ENCODE measurements around the gene UNC13D. TPM values are rescaled to one million over a fixed set of nuclear protein-coding genes. Genes with fewer than 3 reads are reported as not detected.

The UNC13D gene
- total and polyA plus RNA-seq, 2 of the 4 experiments (the other 2 are of a cell fraction): under 0.01 to 0.31 TPM

- ATAC-seq (ENCODE audit: low read depth) (peak; percentile 83), DNase-seq (peak; percentile 92)
- in situ Hi-C loops (cut with MboI; ENCODE audit: low sequenced_read_pairs) (no loop called here), dilution Hi-C loops (cut with HindIII; ENCODE audit: low sequenced_read_pairs, unreplicated experiment) (no loop called here), intact Hi-C loops (cut with micrococcal nuclease) (no loop called here)
- POLR2A ChIA-PET (ENCODE audit: unreplicated experiment): interaction anchor here (0.6 to 1.0 kb wide), 3 partner anchors 9 to 88 kb away, joined by 3 to 13 read pairs (median 3); partner anchors contain the start of gene WBP2
- peak overlapping the region; percentile 2 for H2AK9ac ChIP-seq (replicated peaks; ENCODE audit: low read depth, low read length, poor library complexity)
- H3K56ac ChIP-seq (ENCODE audit: extremely low read depth, insufficient read depth, low read length): no peak overlapping the region
- 11% methylated on average over 3 of the region's 8 CpGs; no CpG with 5 or more reads in 1 of the 2 experiments for WGBS, 2 experiments (ENCODE audit: extremely low coverage in 2 of 2, insufficient read length in 1 of 2)
- CTCF ChIA-PET: interaction anchor here (0.6 kb wide), 1 partner anchor 61 kb away, joined by 5 read pairs; no protein-coding TSS in a partner anchor
- H2BK20ac ChIP-seq (ENCODE audit: low read depth, low read length): peak overlapping the region; percentile 47; the same call in 1 of the 2 replicates
- peak overlapping the region; percentile 23; the same call in 1 of the 2 replicates for H2BK120ac ChIP-seq (ENCODE audit: low read depth, low read length)
- H2AK5ac ChIP-seq (ENCODE audit: low read depth, low read length): peak overlapping the region; percentile 20
- BruUV-seq (replicated peaks): no TSS peak
- TF ChIP-seq FOS (IDR thresholded peaks at IDR 0.05; ENCODE audit: low read depth, low read length): no peak
- no peak for TF ChIP-seq CHD1 (IDR thresholded peaks at IDR 0.05; ENCODE audit: low read depth, low read length)
- peak; percentile 2; the same call in 1 of the 2 replicates for TF ChIP-seq RAD21 (IDR thresholded peaks at IDR 0.05; ENCODE audit: low read length)
- TF ChIP-seq MAFK (IDR thresholded peaks at IDR 0.05; ENCODE audit: low read depth, low read length): no peak
- TF ChIP-seq CEBPB (IDR thresholded peaks at IDR 0.05; ENCODE audit: low read depth, low read length): no peak
- peak; percentile 8; the same call in 1 of the 2 replicates for TF ChIP-seq MAZ (IDR thresholded peaks at IDR 0.05; ENCODE audit: borderline replicate concordance, low read depth, low read length)
- peak overlapping the region; percentile 47 for H3K4me2 ChIP-seq (ENCODE audit: low read depth, low read length)
- 0 out of 2 replicates have a peak, but pooled peaks cover 7% of the 10 kb centered on the region for H3K9me1 ChIP-seq (ENCODE audit: insufficient read depth, low read length)
- no peak overlapping the region for H3K18ac ChIP-seq (ENCODE audit: low read depth, low read length)
- H2AFZ ChIP-seq (replicated peaks; ENCODE audit: low read length, poor library complexity): peak overlapping the region; percentile 14
- H4K8ac ChIP-seq (ENCODE audit: low read depth in 2 of 2, low read length in 2 of 2): peak overlapping the region; percentile 17 to 23; a peak in 3 of 4 replicates
- H2BK15ac ChIP-seq (ENCODE audit: low read depth, low read length): peak overlapping the region; percentile 29; the same call in 1 of the 3 replicates
- no peaks in the 10 kb centered on the region for H3K27me3 ChIP-seq (ENCODE audit: control insufficient read depth, insufficient read depth, low read length)
- H4K20me1 ChIP-seq (ENCODE audit: insufficient read depth, low read length): no peaks in the 10 kb centered on the region
- H2BK5ac ChIP-seq (ENCODE audit: low read depth, low read length, poor library complexity, severe bottlenecking): no peak overlapping the region
- H3K9me3 ChIP-seq (ENCODE audit: control insufficient read depth, insufficient read depth, low read length): no peaks in the 10 kb centered on the region
- peaks cover 0 to under 1% of the 10 kb centered on the region in 2 experiments; a peak in 1 of 4 replicates for H3K79me1 ChIP-seq (ENCODE audit: low read depth in 1 of 2, low read length in 2 of 2)
- H3K14ac ChIP-seq (replicated peaks; ENCODE audit: low read depth, low read length): peak overlapping the region; percentile 71; the same call in 1 of the 2 replicates
- no peak overlapping the region for H3K4me3 ChIP-seq (ENCODE audit: insufficient read depth, low read depth, low read length)
- peak overlapping the region; percentile 78 for H3K4ac ChIP-seq (ENCODE audit: low read depth, low read length)
- H3K27ac ChIP-seq (ENCODE audit: insufficient read depth, low read length): peak overlapping the region; percentile 39
- H3K4me1 ChIP-seq (ENCODE audit: control insufficient read depth, insufficient read depth, low read length): peaks cover 12% of the 10 kb centered on the region
- no peak overlapping the region for H4K91ac ChIP-seq (ENCODE audit: insufficient read depth, low read depth, low read length)
- H3K36me3 ChIP-seq (ENCODE audit: control insufficient read depth, insufficient read depth, low read length): no peaks in the 10 kb centered on the region
- H4K5ac ChIP-seq (ENCODE audit: low read depth, low read length): no peak overlapping the region
- H3K9ac ChIP-seq (ENCODE audit: low read depth, low read length): no peak overlapping the region
- no peak overlapping the region; the same call in 1 of the 2 replicates for H3K23ac ChIP-seq (ENCODE audit: low read depth, low read length)
Measured at GRCh38 chr17:75864448-75864871, 20.3 kb upstream of the UNC13D start.

All from IMR-90 (cell line).